ENCODE data around the gene HOXC10. TPM values are rescaled to one million over a fixed set of nuclear protein-coding genes. Genes with fewer than 3 reads are reported as not detected.

The HOXC10 gene
- total RNA-seq, 1 donor: 0.43 TPM

GRCh38 chr12:53960187-53961024 is 24.5 kb upstream of the HOXC10 start:
- H3K4me3 ChIP-seq (ENCODE audit: low read depth, low read length): no peak overlapping the region
- no peak for TF ChIP-seq CTCF (IDR thresholded peaks at IDR 0.05; ENCODE audit: insufficient read depth, low read depth, low read length)
- DNase-seq (ENCODE audit: low read depth): no peak

- no peak for TF ChIP-seq CTCF (IDR thresholded peaks at IDR 0.05; ENCODE audit: insufficient read depth, low read depth, low read length)
- DNase-seq (ENCODE audit: low read depth): no peak
- no peak overlapping the region for H3K4me3 ChIP-seq (ENCODE audit: low read depth, low read length)
Observed at GRCh38 chr12:53961025-53961761, 23.8 kb upstream of the HOXC10 start.

- H3K4me3 ChIP-seq (ENCODE audit: low read depth, low read length): no peak overlapping the region
- TF ChIP-seq CTCF (IDR thresholded peaks at IDR 0.05; ENCODE audit: insufficient read depth, low read depth, low read length): no peak
- no peak for DNase-seq (ENCODE audit: low read depth)
Observed at GRCh38 chr12:53963005-53963404, 21.9 kb upstream of the HOXC10 start.

- TF ChIP-seq CTCF (IDR thresholded peaks at IDR 0.05; ENCODE audit: insufficient read depth, low read depth, low read length): no peak
- no peak for DNase-seq (ENCODE audit: low read depth)
- H3K4me3 ChIP-seq (ENCODE audit: low read depth, low read length): no peak overlapping the region
Observed at GRCh38 chr12:53963434-53964314, 21.3 kb upstream of the HOXC10 start.

GRCh38 chr12:53964315-53964713 is 20.6 kb upstream of the HOXC10 start:
- no peak overlapping the region for H3K4me3 ChIP-seq (ENCODE audit: low read depth, low read length)
- no peak for DNase-seq (ENCODE audit: low read depth)
- TF ChIP-seq CTCF (IDR thresholded peaks at IDR 0.05; ENCODE audit: insufficient read depth, low read depth, low read length): no peak

GRCh38 chr12:53965281-53966084 is 19.5 kb upstream of the HOXC10 start:
- peak; percentile 60 for DNase-seq (ENCODE audit: low read depth)
- TF ChIP-seq CTCF (IDR thresholded peaks at IDR 0.05; ENCODE audit: insufficient read depth, low read depth, low read length): no peak
- peak overlapping the region; percentile 66 for H3K4me3 ChIP-seq (ENCODE audit: low read depth, low read length)

Data from fibroblast of villous mesenchyme (primary cell).